Mucosa of descending colon (tissue), 3 donors: ENCODE results near the gene SH2D6. TPM values are rescaled to one million over a fixed set of nuclear protein-coding genes. Genes with fewer than 3 reads are reported as not detected.
"Not testable (repeated sequence)": the region's sequence is repeated elsewhere in the genome, so short reads cannot be mapped to it uniquely, and the experiment has no call there.

Source experiments
- ATAC-seq: fragments of 200-7000 bp; cut with Tn5 transposase; one replicate; pipeline ENCODE4 v1.9.1; 2020; ENCODE audit warnings: mild to moderate bottlenecking, moderate library complexity
- DNase-seq, 3 donors: peaks; one replicate each; pipeline ENCODE4 v3.0.0-alpha.2; 2020
- H3K36me3 ChIP-seq: fragments of 200-600 bp; one replicate; pipeline ENCODE4 v1.8.0; 2021; ENCODE audit warnings: low read depth, mild to moderate bottlenecking
- H3K4me1 ChIP-seq: fragments of 200-600 bp; one replicate; pipeline ENCODE4 v1.8.0; 2021; ENCODE audit warnings: low read depth, mild to moderate bottlenecking
- H3K4me3 ChIP-seq: fragments of 200-600 bp; one replicate; pipeline ENCODE4 v1.8.0; 2021; ENCODE audit warnings: mild to moderate bottlenecking
- H3K9me3 ChIP-seq: fragments of 200-600 bp; one replicate; pipeline ENCODE4 v1.8.0; 2021; ENCODE audit warnings: mild to moderate bottlenecking
- intact Hi-C, 2 donors: fragments of 100-400 bp; cut with DNase I in 1 of 2; cut with micrococcal nuclease in 1 of 2; formaldehyde crosslinking; loops; one replicate each; pipeline versions ENCODE4 v1.11.0 to v1.11.1; 2022; cut with DNase I, micrococcal nuclease
- total RNA-seq, 3 donors: library from RNA; stranded (reverse); fragmentation: NEBNext Ultra II Directional in 2 of 3; extraction: Animal tissue kit (Norgen Biotek cat#: 25700) in 2 of 3; gene quantifications; one replicate each; pipeline versions ENCODE4 v1.2.1 to v1.2.4, GENCODE V29; 2021 to 2023
- TF ChIP-seq, protein P1 (sequence below): fragments of 200-600 bp; IDR thresholded peaks from one replicate; pipeline ENCODE4 v1.8.0; 2022; ENCODE audit warnings: antibody characterized with exemption, mild to moderate bottlenecking
- donor health status: DM: no; HTN: no; CAD: no; lungs with moderate emphysema.
- donor health status: DM: no; HTN: no; CAD: no.
- donor health status: DM: no; HTN: yes; CAD: no.

The SH2D6 gene
- total RNA-seq, 3 donors from 2014 or later = 6.7 to 13.1 (median 8.6) TPM

DNA sequence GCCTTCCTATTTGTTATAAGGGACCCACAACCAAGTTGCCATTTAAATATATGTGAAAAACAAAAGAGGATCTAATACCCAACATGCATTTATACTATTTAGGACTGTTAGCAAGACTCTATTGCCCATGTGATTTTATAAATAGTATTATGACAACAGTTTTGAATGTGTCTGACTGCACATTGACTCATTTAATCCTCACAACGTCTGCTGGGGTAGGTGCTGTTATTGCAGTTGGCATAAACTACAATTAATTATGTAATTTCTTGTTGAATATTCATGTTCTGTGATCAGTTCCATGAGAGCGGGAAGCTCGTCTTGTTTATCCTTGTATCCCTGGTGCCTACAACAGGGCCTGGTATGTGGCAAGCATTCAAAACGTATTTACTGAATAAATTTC, 53.7 kb downstream of the SH2D6 start:
- Histone ChIP-seq H3K4me1 (peaks cover 37% of the 10 kb centered on the region), H3K9me3 (no peaks in the 10 kb centered on the region), H3K36me3 (no peaks in the 10 kb centered on the region), H3K4me3 (no peak overlapping the region)
- intact Hi-C loops = loop anchor here in 1 of 2 donors (5.0 kb wide), 1 partner anchor 45 kb away; no protein-coding TSS in a partner anchor
- TF ChIP-seq, protein P1, sequence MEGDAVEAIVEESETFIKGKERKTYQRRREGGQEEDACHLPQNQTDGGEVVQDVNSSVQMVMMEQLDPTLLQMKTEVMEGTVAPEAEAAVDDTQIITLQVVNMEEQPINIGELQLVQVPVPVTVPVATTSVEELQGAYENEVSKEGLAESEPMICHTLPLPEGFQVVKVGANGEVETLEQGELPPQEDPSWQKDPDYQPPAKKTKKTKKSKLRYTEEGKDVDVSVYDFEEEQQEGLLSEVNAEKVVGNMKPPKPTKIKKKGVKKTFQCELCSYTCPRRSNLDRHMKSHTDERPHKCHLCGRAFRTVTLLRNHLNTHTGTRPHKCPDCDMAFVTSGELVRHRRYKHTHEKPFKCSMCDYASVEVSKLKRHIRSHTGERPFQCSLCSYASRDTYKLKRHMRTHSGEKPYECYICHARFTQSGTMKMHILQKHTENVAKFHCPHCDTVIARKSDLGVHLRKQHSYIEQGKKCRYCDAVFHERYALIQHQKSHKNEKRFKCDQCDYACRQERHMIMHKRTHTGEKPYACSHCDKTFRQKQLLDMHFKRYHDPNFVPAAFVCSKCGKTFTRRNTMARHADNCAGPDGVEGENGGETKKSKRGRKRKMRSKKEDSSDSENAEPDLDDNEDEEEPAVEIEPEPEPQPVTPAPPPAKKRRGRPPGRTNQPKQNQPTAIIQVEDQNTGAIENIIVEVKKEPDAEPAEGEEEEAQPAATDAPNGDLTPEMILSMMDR = no peak
- DNase-seq (no peak), ATAC-seq (no peak)

DNA sequence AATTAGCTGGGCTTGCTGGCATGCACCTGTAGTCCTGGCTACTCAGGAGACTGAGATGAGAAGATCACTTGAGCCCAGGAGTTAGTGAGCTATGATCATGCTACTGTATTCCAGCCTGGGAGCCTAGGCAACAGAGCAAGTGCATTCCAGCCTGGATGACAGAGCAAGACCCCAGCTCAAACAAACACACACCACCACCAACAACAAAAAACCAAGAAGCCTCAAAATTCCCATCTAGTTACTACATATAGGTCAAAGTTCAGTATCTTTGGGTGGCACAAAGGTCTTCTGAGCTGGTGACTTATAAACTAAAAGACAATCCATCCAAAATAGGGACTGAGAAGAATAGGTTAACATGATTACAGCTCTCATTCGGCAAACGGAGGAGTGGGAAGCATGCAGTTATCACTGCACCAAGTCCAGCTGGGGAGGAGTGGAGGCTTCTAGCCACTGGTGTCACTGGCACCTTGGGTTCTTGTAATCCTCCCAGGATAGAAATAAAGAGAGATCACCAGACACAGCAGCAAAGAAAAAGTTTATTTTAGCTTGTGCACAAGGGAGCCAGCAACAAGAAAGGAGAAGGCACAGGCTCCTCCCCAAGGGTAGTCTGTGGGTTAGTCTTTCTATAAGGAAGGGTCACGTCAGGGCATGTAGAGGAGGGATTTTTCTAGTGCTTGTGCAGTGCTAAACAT, 57.4 kb downstream of the SH2D6 start:
- no peak for DNase-seq
- intact Hi-C loops = no loop called here

DNA sequence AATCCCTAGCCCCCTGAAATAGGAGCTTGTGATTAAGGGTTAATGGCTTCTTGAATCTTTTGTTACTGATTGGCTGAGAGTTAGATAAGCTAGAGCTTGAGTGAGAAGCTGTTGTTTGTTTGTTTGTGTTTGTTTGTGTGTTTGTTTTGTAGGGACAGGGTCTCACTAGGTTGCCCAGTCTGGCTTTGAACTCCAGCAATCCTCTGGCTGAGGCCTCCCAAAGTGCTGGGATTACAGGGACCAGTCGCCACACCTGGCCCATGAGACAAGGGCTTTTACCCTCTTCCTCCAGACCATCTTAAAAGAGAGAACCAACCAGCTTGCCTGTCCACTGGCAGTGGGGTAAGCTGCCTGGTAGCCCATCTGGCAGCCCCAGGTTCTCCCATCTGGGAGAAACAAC, 58.1 kb downstream of the SH2D6 start:
- Histone ChIP-seq H3K4me1 (peaks cover 4% of the 10 kb centered on the region), H3K4me3 (no peak overlapping the region), H3K9me3 (no peaks in the 10 kb centered on the region), H3K36me3 (no peaks in the 10 kb centered on the region)
- ATAC-seq = no peak
- no peak for DNase-seq
- TF ChIP-seq, protein P1 = no peak
- intact Hi-C loops = no loop called here

More for the DNA sequence above, 57.4 kb downstream of the SH2D6 start:
- TF ChIP-seq, protein P1 = no peak
- no peaks in the 10 kb centered on the region for H3K36me3 ChIP-seq
- no peaks in the 10 kb centered on the region for H3K9me3 ChIP-seq
- no peak for ATAC-seq
- no peak overlapping the region for H3K4me3 ChIP-seq
- peaks cover 10% of the 10 kb centered on the region for H3K4me1 ChIP-seq

GRCh38 chr2:85477884-85478283, 59.4 kb downstream of the SH2D6 start:
- intact Hi-C loops = no loop called here
- H3K4me3 ChIP-seq = no peak overlapping the region
- H3K9me3 ChIP-seq = no peaks in the 10 kb centered on the region
- no peaks in the 10 kb centered on the region for H3K4me1 ChIP-seq
- TF ChIP-seq, protein P1 = no peak
- H3K36me3 ChIP-seq = no peaks in the 10 kb centered on the region
- no peak for DNase-seq
- ATAC-seq = no peak

DNA sequence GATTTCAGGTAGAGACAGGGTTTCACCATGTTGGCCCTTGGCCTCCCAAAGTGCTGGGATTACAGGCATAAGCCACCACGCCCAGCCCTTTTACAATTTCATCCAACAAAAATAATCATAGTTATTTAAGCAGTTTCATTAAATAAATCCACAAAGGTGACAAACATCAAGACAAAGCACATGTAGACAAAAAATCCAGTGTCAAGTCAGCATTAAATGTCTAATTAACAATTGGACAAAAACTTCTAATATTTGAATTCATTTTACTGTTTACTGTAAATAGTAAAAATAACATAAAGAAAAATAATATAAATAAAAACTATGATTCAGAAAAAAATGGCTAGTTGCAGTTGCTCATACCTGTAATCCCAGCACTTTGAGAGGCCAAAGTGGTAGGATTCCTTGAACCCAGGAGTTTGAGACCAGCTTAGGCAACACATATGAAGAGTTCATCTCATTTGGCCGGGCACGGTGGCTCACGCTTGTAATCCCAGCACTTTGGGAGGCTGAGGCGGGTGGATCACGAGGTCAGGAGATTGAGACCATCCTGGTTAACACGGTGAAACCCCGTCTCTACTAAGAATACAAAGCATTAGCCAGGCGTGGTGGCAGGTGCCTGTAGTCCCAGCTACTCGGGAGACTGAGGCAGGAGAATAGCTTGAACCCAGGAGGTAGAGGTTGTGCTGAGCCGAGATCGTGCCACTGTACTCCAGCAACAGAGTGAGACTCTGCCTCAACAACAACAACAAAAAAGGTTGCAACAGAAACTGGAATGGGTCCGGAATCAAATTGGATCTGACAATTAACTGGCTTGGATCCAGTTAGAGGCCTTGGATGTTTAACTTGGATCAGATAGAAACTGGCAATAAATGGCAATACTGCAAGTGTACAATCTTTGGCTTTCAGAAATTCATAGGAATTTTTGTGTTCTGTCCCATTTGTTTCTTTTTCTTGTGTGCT, 63.6 kb downstream of the SH2D6 start:
- no peak for ATAC-seq
- DNase-seq = no peak
- intact Hi-C loops = no loop called here
- Histone ChIP-seq H3K9me3 (no peaks in the 10 kb centered on the region), H3K4me1 (no peaks in the 10 kb centered on the region), H3K36me3 (no peaks in the 10 kb centered on the region), H3K4me3 (no peak overlapping the region)
- TF ChIP-seq, protein P1 = no peak

GRCh38 chr2:85484615-85485014, 66.1 kb downstream of the SH2D6 start:
- H3K4me1 ChIP-seq, H3K4me3 ChIP-seq, ATAC-seq, intact Hi-C loops, H3K9me3 ChIP-seq, DNase-seq, H3K36me3 ChIP-seq: not testable (repeated sequence)
